SK-N-MC (cell line): ENCODE data around the gene ATG4B.

Source experiments
- EZH2 ChIP-seq: fragments of 200-600 bp; sonication (generic); IDR thresholded peaks from one replicate; pipeline ENCODE4 v1.6.1; 2017; ENCODE audit warnings: antibody characterized with exemption
- FOXP2 ChIP-seq: optimal IDR thresholded peaks from 2 replicates; pipeline ENCODE3; 2011; ENCODE audit warnings: mild to moderate bottlenecking, moderate library complexity; ENCODE audit not compliant: insufficient read depth; ENCODE audit errors: extremely low read length, control extremely low read depth
- POLR2AphosphoS5 ChIP-seq: IDR thresholded peaks from 2 replicates; pipeline ENCODE4 v1.6.1; 2012; ENCODE audit warnings: mild to moderate bottlenecking, low read depth, low read length, borderline replicate concordance

GRCh38 chr2:241645915-241646645, 8.6 kb downstream of the ATG4B start:
- no peak for TF ChIP-seq FOXP2
- no peak for TF ChIP-seq EZH2
- no peak for TF ChIP-seq POLR2AphosphoS5
